HEK293 (cell line): ENCODE data around the gene PPP2CA.

Experiments used
- ZNF174 ChIP-seq: fragments of 450-650 bp; formaldehyde crosslinking; IDR thresholded peaks from 2 replicates; pipeline ENCODE4 v1.5.0; 2017; ENCODE audit warnings: missing biosample characterization, mild to moderate bottlenecking, missing genetic modification characterization
- ZNF391 ChIP-seq: fragments of 450-650 bp; formaldehyde crosslinking; IDR thresholded peaks from 2 replicates; pipeline ENCODE4 v1.5.1; 2016; ENCODE audit warnings: low read depth, missing biosample characterization, missing genetic modification characterization, borderline replicate concordance
- TF ChIP-seq, protein P1 (sequence below): fragments of 450-650 bp; formaldehyde crosslinking; IDR thresholded peaks from 2 replicates; pipeline ENCODE4 v1.5.1; 2016; ENCODE audit warnings: missing biosample characterization, missing genetic modification characterization
- TF ChIP-seq, protein P2 (sequence below): fragments of 450-650 bp; formaldehyde crosslinking; IDR thresholded peaks from 2 replicates; pipeline ENCODE4 v1.5.1; 2016; ENCODE audit warnings: missing biosample characterization, missing genetic modification characterization

DNA sequence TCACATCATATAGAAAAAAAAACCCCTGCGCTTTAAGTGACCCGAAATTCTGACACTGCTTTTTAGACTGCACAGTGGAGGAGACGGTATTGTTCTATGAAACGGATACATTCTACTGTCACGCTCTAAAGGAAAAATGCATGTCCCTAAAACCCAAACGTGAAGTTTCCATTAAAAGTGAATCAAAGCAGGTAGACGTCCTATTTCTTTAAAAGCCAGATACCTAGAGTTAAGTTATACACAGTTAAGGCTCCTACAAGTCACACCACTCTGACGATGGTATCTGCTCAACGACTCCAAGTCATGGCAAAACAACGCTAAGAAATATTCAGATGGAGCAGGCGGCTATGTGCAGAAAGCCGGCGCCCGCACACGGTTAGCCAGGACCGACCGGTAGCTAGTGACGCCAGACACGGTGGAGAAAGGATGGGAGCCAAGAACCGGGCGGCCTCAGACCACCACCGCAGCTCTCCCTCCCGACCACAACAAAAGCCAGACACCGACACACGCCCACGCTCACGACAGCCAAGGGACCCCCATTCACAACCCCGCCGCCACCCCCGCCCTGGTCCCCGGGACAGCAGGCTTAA is 49.9 kb downstream of the PPP2CA start:
- no peak for TF ChIP-seq ZNF391 (tag by site-specific recombination)
- TF ChIP-seq, protein P1, sequence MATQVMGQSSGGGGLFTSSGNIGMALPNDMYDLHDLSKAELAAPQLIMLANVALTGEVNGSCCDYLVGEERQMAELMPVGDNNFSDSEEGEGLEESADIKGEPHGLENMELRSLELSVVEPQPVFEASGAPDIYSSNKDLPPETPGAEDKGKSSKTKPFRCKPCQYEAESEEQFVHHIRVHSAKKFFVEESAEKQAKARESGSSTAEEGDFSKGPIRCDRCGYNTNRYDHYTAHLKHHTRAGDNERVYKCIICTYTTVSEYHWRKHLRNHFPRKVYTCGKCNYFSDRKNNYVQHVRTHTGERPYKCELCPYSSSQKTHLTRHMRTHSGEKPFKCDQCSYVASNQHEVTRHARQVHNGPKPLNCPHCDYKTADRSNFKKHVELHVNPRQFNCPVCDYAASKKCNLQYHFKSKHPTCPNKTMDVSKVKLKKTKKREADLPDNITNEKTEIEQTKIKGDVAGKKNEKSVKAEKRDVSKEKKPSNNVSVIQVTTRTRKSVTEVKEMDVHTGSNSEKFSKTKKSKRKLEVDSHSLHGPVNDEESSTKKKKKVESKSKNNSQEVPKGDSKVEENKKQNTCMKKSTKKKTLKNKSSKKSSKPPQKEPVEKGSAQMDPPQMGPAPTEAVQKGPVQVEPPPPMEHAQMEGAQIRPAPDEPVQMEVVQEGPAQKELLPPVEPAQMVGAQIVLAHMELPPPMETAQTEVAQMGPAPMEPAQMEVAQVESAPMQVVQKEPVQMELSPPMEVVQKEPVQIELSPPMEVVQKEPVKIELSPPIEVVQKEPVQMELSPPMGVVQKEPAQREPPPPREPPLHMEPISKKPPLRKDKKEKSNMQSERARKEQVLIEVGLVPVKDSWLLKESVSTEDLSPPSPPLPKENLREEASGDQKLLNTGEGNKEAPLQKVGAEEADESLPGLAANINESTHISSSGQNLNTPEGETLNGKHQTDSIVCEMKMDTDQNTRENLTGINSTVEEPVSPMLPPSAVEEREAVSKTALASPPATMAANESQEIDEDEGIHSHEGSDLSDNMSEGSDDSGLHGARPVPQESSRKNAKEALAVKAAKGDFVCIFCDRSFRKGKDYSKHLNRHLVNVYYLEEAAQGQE (tag by site-specific recombination), result no peak
- TF ChIP-seq ZNF174 (tag by site-specific recombination), result no peak
- TF ChIP-seq, protein P2, sequence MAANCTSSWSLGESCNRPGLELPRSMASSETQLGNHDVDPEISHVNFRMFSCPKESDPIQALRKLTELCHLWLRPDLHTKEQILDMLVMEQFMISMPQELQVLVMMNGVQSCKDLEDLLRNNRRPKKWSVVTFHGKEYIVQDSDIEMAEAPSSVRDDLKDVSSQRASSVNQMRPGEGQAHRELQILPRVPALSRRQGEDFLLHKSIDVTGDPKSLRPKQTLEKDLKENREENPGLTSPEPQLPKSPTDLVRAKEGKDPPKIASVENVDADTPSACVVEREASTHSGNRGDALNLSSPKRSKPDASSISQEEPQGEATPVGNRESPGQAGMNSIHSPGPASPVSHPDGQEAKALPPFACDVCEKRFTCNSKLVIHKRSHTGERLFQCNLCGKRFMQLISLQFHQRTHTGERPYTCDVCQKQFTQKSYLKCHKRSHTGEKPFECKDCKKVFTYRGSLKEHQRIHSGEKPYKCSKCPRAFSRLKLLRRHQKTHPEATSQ (tag by site-specific recombination), result no peak
